ENCODE measurements around the gene PAGR1. TPM values are rescaled to one million over a fixed set of nuclear protein-coding genes. Genes with fewer than 3 reads are reported as not detected.

Gene PAGR1
- total RNA-seq, 1 experiment from 2014 or later, result 28.2 TPM

GRCh38 chr16:29806641-29807425 lies 9.1 kb upstream of the PAGR1 start:
- peak overlapping the region; percentile 62; the same call in 1 of the 2 replicates for H3K27ac ChIP-seq
- no peaks in the 10 kb centered on the region for H3K9me3 ChIP-seq (replicated peaks)
- H3K4me1 ChIP-seq, result peaks cover 31% of the 10 kb centered on the region
- H3K27me3 ChIP-seq, result no peaks in the 10 kb centered on the region
- peak; percentile 59 to 67 for DNase-seq
- peaks cover 44% of the 10 kb centered on the region for H3K36me3 ChIP-seq
- peak overlapping the region; percentile 63 for H3K4me3 ChIP-seq

GRCh38 chr16:29807426-29808218 lies 8.3 kb upstream of the PAGR1 start:
- peak; percentile 85 to 86 for DNase-seq
- peaks cover 38% of the 10 kb centered on the region for H3K36me3 ChIP-seq
- H3K4me1 ChIP-seq, result peaks cover 28% of the 10 kb centered on the region
- H3K27me3 ChIP-seq, result no peaks in the 10 kb centered on the region
- H3K27ac ChIP-seq, result peak overlapping the region; percentile 16; the same call in 1 of the 2 replicates
- H3K9me3 ChIP-seq (replicated peaks), result no peaks in the 10 kb centered on the region
- peak overlapping the region; percentile 63 for H3K4me3 ChIP-seq

- Histone ChIP-seq H3K36me3 (peaks cover 31% of the 10 kb centered on the region), H3K27ac (no peak overlapping the region; the same call in 1 of the 2 replicates), H3K9me3 (replicated peaks) (no peaks in the 10 kb centered on the region), H3K4me3 (peak overlapping the region; percentile 63), H3K4me1 (peaks cover 20% of the 10 kb centered on the region), H3K27me3 (no peaks in the 10 kb centered on the region)
- DNase-seq, result no peak
Measured at GRCh38 chr16:29808219-29808900, 7.6 kb upstream of the PAGR1 start.

GRCh38 chr16:29809031-29809747 lies 6.8 kb upstream of the PAGR1 start:
- Histone ChIP-seq H3K27me3 (no peaks in the 10 kb centered on the region), H3K27ac (no peak overlapping the region), H3K9me3 (replicated peaks) (no peaks in the 10 kb centered on the region), H3K4me1 (peaks cover 17% of the 10 kb centered on the region), H3K36me3 (peaks cover 23% of the 10 kb centered on the region), H3K4me3 (no peak overlapping the region)
- no peak for DNase-seq

GRCh38 chr16:29809850-29810698 lies 5.9 kb upstream of the PAGR1 start:
- H3K27ac ChIP-seq, result no peak overlapping the region
- no peak for DNase-seq
- H3K27me3 ChIP-seq, result no peaks in the 10 kb centered on the region
- no peaks in the 10 kb centered on the region for H3K9me3 ChIP-seq (replicated peaks)
- H3K4me1 ChIP-seq, result peaks cover 11% of the 10 kb centered on the region
- H3K4me3 ChIP-seq, result no peak overlapping the region
- H3K36me3 ChIP-seq, result peaks cover 20% of the 10 kb centered on the region

DNA sequence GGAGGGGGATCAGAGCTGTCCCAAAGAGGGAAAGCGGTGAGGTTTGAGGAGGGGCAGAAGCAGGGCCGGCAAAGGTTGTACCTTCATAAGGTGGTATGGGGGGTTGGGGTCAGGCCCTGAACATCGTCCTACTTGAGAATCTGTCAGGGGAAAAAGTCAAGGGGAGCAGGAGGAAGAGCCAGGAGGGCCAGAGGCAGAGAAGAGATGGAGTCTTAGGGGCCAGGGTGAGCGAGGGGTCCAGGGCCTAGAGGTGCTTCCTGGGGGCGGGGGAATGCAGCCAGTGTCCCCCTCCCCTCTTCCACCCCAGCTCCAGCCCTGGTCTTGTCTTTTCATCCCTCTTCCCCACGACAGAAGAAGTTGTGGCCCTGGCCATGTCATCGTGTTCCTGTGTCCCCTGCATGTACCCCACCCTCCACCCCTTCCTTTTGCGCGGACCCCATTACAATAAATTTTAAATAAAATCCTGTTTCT lies 5.2 kb upstream of the PAGR1 start:
- peaks cover 20% of the 10 kb centered on the region for H3K36me3 ChIP-seq
- no peak for DNase-seq
- H3K27ac ChIP-seq, result no peak overlapping the region
- peaks cover 11% of the 10 kb centered on the region for H3K4me1 ChIP-seq
- no peaks in the 10 kb centered on the region for H3K9me3 ChIP-seq (replicated peaks)
- no peak overlapping the region for H3K4me3 ChIP-seq
- H3K27me3 ChIP-seq, result no peaks in the 10 kb centered on the region

DNA sequence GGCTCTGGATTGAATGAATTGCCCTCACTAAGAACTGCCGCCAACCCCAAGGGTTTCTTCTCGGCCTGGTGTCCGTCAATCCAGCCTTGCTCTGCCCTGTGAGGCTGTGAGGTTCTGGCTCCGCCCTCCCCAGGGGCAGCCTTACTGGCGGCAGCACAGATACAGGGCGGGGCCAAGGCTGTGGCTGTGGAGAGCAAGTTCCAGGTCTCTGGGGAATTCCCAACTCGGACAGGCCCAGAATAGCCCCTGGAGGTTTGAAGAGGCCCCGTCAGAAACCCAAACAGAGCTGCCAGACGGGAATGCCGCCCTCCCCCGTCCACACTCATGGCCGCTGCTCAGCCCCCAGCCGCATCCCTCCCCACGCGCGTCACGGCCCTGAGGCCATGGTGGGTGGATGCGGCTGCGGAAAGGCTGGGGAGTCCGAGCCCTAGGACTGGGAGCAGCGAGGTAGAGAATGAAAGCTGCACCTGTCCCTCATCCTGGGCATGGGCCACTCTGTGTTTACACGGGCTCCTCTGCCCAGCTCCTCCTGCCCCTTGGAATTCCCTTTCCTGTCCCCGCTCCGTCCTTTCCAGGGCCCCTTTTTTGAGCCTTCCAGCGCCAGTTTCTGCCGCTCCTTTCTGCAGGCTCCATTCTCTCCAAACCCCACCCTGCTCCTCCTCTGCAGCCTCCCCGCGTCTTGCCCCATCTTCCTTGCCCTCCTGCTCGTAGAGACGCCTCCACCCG lies 4.6 kb upstream of the PAGR1 start:
- Histone ChIP-seq H3K9me3 (replicated peaks) (no peaks in the 10 kb centered on the region), H3K4me3 (peak overlapping the region; percentile 58), H3K27ac (peak overlapping the region; percentile 16; the same call in 1 of the 2 replicates), H3K27me3 (no peaks in the 10 kb centered on the region), H3K4me1 (peaks cover 11% of the 10 kb centered on the region), H3K36me3 (peaks cover 20% of the 10 kb centered on the region)
- DNase-seq, result peak; percentile 97 to 98

GRCh38 chr16:29811896-29812665 lies 3.9 kb upstream of the PAGR1 start, which contains the start of gene PRRT2:
PRRT2 (plus strand) TSS chr16:29812193; CDS start chr16:29813055, 862 bp downstream.
- H3K4me3 ChIP-seq, result peak within 1 kb of the TSS; percentile 58
- H3K27ac ChIP-seq, result peak within 1 kb of the TSS; percentile 16; the same call in 1 of the 2 replicates
- H3K27me3 ChIP-seq, result no peaks in the 10 kb centered on the region
- H3K36me3 ChIP-seq, result peaks cover 20% of the 10 kb centered on the region
- H3K4me1 ChIP-seq, result peaks cover 11% of the 10 kb centered on the region
- peak; percentile 49 to 60 for DNase-seq
- no peaks in the 10 kb centered on the region for H3K9me3 ChIP-seq (replicated peaks)

- Histone ChIP-seq H3K9me3 (replicated peaks) (no peaks in the 10 kb centered on the region), H3K4me1 (peaks cover 11% of the 10 kb centered on the region), H3K4me3 (peak overlapping the region; percentile 58), H3K27ac (no peak overlapping the region), H3K27me3 (no peaks in the 10 kb centered on the region), H3K36me3 (peaks cover 20% of the 10 kb centered on the region)
- DNase-seq, result no peak
Measured at GRCh38 chr16:29812754-29813643, 3.0 kb upstream of the PAGR1 start.

GRCh38 chr16:29813644-29814562 lies 2.0 kb upstream of the PAGR1 start:
- H3K4me3 ChIP-seq, result no peak overlapping the region
- H3K9me3 ChIP-seq (replicated peaks), result no peaks in the 10 kb centered on the region
- no peak for DNase-seq
- no peaks in the 10 kb centered on the region for H3K27me3 ChIP-seq
- peaks cover 11% of the 10 kb centered on the region for H3K36me3 ChIP-seq
- H3K4me1 ChIP-seq, result peaks cover 9% of the 10 kb centered on the region
- no peak overlapping the region for H3K27ac ChIP-seq

DNA sequence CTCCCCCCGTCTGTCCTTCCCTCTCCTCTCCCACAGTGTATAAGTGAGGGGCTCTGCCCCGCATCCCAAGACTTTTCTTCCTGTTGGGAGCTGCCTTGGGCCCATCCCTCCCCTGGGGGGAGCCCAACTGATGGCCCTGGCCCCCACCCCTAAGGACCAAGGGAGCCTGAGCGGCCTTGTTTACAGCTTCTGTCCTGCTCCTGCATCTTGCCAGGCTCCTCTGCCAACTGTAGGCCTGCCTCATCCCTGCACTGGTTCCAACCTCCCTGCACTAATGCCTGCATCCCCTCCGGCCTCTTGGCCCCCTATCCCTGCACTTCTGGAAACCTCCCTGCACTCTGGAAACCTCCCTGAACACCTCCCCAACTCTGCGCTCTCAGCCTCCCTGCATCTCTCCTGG lies 1.4 kb upstream of the PAGR1 start:
- H3K27ac ChIP-seq, result no peak overlapping the region
- no peak for DNase-seq
- peaks cover 9% of the 10 kb centered on the region for H3K4me1 ChIP-seq
- no peaks in the 10 kb centered on the region for H3K27me3 ChIP-seq
- no peaks in the 10 kb centered on the region for H3K9me3 ChIP-seq (replicated peaks)
- peaks cover 6% of the 10 kb centered on the region for H3K36me3 ChIP-seq
- no peak overlapping the region for H3K4me3 ChIP-seq

All from SJCRH30 (cell line).